Measurements from ENCODE around the gene BEND2. TPM values are rescaled to one million over a fixed set of nuclear protein-coding genes. Genes with fewer than 3 reads are reported as not detected.

The BEND2 gene
- total and polyA plus RNA-seq, 7 donors: not detected

DNA sequence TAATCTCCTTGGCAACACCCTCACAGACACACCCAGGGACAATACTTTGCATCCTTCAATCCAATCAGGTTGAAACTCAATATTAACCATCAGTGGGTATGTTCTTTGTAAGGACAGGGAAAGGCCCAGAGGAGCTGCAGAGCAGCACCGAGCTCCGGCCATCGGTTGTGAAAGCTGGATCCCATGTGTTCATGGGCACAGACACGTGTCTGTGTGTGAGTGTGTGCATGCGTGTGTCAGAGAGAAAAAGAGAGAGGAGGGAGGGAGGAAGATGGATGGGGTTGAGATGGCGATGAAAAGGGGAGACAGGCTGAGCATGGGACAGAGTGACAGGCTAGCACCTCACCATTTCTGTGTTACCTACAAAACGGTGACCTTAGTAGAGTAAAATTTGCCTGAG, 6.8 kb upstream of the BEND2 start:
- H3K4me1 ChIP-seq: no peaks in the 10 kb centered on the region
- WGBS, 2 donors: 74 to 92% methylated on average over 7 of the region's 7 CpGs
- H3K27me3 ChIP-seq: no peaks in the 10 kb centered on the region
- H3K4me3 ChIP-seq: no peak overlapping the region
- H3K36me3 ChIP-seq: no peaks in the 10 kb centered on the region
- no peak overlapping the region for H3K27ac ChIP-seq
- no peak for DNase-seq
- H3K9me3 ChIP-seq: no peaks in the 10 kb centered on the region
- intact Hi-C loops (cut with DNase I): no loop called here
- TF ChIP-seq EP300 (IDR thresholded peaks at IDR 0.05) (no peak), POLR2AphosphoS5 (IDR thresholded peaks at IDR 0.05) (no peak), POLR2A (IDR thresholded peaks at IDR 0.05) (no peak)
- TF ChIP-seq, protein P1, sequence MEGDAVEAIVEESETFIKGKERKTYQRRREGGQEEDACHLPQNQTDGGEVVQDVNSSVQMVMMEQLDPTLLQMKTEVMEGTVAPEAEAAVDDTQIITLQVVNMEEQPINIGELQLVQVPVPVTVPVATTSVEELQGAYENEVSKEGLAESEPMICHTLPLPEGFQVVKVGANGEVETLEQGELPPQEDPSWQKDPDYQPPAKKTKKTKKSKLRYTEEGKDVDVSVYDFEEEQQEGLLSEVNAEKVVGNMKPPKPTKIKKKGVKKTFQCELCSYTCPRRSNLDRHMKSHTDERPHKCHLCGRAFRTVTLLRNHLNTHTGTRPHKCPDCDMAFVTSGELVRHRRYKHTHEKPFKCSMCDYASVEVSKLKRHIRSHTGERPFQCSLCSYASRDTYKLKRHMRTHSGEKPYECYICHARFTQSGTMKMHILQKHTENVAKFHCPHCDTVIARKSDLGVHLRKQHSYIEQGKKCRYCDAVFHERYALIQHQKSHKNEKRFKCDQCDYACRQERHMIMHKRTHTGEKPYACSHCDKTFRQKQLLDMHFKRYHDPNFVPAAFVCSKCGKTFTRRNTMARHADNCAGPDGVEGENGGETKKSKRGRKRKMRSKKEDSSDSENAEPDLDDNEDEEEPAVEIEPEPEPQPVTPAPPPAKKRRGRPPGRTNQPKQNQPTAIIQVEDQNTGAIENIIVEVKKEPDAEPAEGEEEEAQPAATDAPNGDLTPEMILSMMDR (IDR thresholded peaks at IDR 0.05): no peak

DNA sequence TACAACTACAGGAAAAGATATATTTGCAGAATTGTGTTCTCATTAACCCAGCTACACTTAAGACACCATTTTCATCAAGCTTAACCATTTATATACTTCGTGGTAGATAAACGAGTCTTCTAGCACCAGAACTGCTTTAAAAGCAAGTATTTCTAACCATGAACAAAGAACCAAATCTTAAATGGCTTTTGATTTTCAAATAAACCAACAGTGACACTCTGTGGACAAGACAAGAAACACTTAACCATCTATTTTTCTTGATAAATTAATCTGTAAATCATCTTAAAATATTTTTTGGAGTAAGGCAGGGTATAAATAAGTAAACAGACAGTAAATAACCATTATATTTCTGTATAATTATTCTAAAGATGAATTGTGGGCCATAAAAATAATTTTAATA, 10.2 kb downstream of the BEND2 start:
- Histone ChIP-seq H3K9me3 (no peaks in the 10 kb centered on the region), H3K36me3 (no peaks in the 10 kb centered on the region), H3K4me3 (no peak overlapping the region), H3K27me3 (no peaks in the 10 kb centered on the region), H3K4me1 (no peaks in the 10 kb centered on the region), H3K27ac (no peak overlapping the region)
- WGBS, 2 donors: 15 to 43% methylated on average over 2 of the region's 2 CpGs
- DNase-seq: no peak
- intact Hi-C loops (cut with DNase I): loop anchor here (10.0 kb wide), 1 partner anchor 416 kb away; no protein-coding TSS in a partner anchor
- TF ChIP-seq POLR2AphosphoS5 (IDR thresholded peaks at IDR 0.05) (no peak), EP300 (IDR thresholded peaks at IDR 0.05) (no peak), POLR2A (IDR thresholded peaks at IDR 0.05) (no peak)
- TF ChIP-seq, protein P1 (IDR thresholded peaks at IDR 0.05): no peak

DNA sequence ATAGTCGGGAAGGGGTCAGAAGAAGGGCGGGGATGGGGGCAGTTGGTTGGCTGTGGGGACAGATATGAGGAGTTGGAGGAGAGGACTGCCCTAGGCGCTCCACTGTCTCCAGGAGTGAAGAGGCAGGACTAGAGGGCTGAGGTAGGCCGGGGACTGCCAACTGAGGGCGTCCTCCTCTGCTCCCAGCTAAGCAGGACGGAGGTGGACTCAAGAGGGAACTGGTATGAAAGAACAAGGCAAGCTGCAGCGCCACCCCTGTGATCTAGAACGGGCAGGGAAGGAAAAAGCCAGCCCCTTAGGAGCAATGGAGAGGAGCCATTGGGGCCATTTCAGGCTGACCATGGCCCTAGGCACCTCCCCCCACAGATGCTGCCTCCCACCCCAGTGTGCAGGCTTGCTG, 14.0 kb downstream of the BEND2 start:
- intact Hi-C loops (cut with DNase I): no loop called here
- no peak for DNase-seq
- 90% methylated on average over 8 of the region's 8 CpGs for WGBS, 2 donors
- H3K9me3 ChIP-seq: no peaks in the 10 kb centered on the region
- no peaks in the 10 kb centered on the region for H3K4me1 ChIP-seq
- no peak overlapping the region for H3K4me3 ChIP-seq
- no peaks in the 10 kb centered on the region for H3K36me3 ChIP-seq
- TF ChIP-seq POLR2AphosphoS5 (IDR thresholded peaks at IDR 0.05) (no peak), POLR2A (IDR thresholded peaks at IDR 0.05) (no peak), EP300 (IDR thresholded peaks at IDR 0.05) (no peak)
- TF ChIP-seq, protein P1 (IDR thresholded peaks at IDR 0.05): no peak
- H3K27ac ChIP-seq: no peak overlapping the region
- H3K27me3 ChIP-seq: no peaks in the 10 kb centered on the region

GRCh38 chrX:18203631-18204030, 17.1 kb downstream of the BEND2 start:
- H3K9me3 ChIP-seq: no peaks in the 10 kb centered on the region
- DNase-seq: no peak
- no peaks in the 10 kb centered on the region for H3K36me3 ChIP-seq
- H3K4me1 ChIP-seq: no peaks in the 10 kb centered on the region
- no peak for TF ChIP-seq POLR2A (IDR thresholded peaks at IDR 0.05)
- TF ChIP-seq POLR2AphosphoS5 (IDR thresholded peaks at IDR 0.05): no peak
- TF ChIP-seq EP300 (IDR thresholded peaks at IDR 0.05): no peak
- TF ChIP-seq, protein P1 (IDR thresholded peaks at IDR 0.05): no peak
- H3K27me3 ChIP-seq: no peaks in the 10 kb centered on the region
- intact Hi-C loops (cut with DNase I): no loop called here
- no peak overlapping the region for H3K4me3 ChIP-seq
- 85 to 90% methylated on average over 5 of the region's 5 CpGs for whole genome bisulfite sequencing, 2 donors
- no peak overlapping the region for H3K27ac ChIP-seq

DNA sequence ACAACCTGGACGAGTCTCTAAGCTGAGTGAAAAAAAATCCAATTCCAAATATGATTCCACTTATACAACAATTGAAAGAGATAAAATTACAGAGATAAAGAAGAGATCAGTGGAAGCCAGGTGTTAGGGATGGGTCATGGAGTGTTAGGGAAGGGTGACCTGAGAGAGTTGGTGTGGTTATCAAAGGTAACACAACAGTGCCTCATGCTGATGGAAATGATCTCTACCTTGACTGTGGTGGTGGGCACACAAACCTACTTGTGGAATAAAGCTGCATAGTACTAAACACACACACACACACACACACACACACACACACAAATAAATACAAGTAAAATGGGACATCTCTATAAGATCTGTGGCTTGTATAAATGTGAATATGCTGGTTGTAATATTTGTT, 26.0 kb downstream of the BEND2 start:
- TF ChIP-seq EP300 (IDR thresholded peaks at IDR 0.05) (no peak), POLR2A (IDR thresholded peaks at IDR 0.05) (no peak), POLR2AphosphoS5 (IDR thresholded peaks at IDR 0.05) (no peak)
- TF ChIP-seq, protein P1 (IDR thresholded peaks at IDR 0.05): no peak

More for the DNA sequence above, 26.0 kb downstream of the BEND2 start:
- Histone ChIP-seq H3K27me3 (no peaks in the 10 kb centered on the region), H3K9me3 (no peaks in the 10 kb centered on the region), H3K4me3 (no peak overlapping the region), H3K4me1 (no peaks in the 10 kb centered on the region), H3K36me3 (no peaks in the 10 kb centered on the region), H3K27ac (no peak overlapping the region)
- 74 to 88% methylated on average over 1 of the region's 1 CpG for WGBS, 2 donors
- no peak for DNase-seq
- intact Hi-C loops (cut with DNase I): no loop called here

All from sigmoid colon (tissue), 7 donors.